Neural progenitor cell (in vitro differentiated cells): ENCODE measurements around the gene KIRREL3. TPM values are rescaled to one million over a fixed set of nuclear protein-coding genes. Genes with fewer than 3 reads are reported as not detected.

Experiments used
- DNase-seq: peaks from one replicate; pipeline ENCODE4 v3.0.0-alpha.2; 2016; ENCODE audit warnings: low spot score
- H2AFZ ChIP-seq: fragments of 200-600 bp; sonication (generic); replicated peaks from 2 replicates; pipeline ENCODE4 v1.6.1; 2016; ENCODE audit warnings: antibody characterized with exemption
- H3F3A ChIP-seq: fragments of 200-600 bp; sonication (generic); 2 replicates; pipeline ENCODE4 v1.6.1; 2016; ENCODE audit warnings: antibody characterized with exemption, low read depth
- H3K27ac ChIP-seq: fragments of 200-600 bp; sonication (generic); 2 replicates; pipeline ENCODE4 v1.5.1; 2016; ENCODE audit warnings: mild to moderate bottlenecking
- H3K27me3 ChIP-seq: fragments of 200-600 bp; sonication (generic); 2 replicates; pipeline ENCODE4 v1.6.1; 2016; ENCODE audit warnings: mild to moderate bottlenecking, moderate library complexity
- H3K36me3 ChIP-seq: fragments of 200-600 bp; sonication (generic); 2 replicates; pipeline ENCODE4 v1.5.1; 2016
- H3K4me1 ChIP-seq: fragments of 200-600 bp; sonication (generic); 2 replicates; pipeline ENCODE4 v1.6.1; 2016; ENCODE audit warnings: mixed run types
- H3K4me2 ChIP-seq: fragments of 200-600 bp; sonication (generic); 2 replicates; pipeline ENCODE4 v1.6.1; 2016
- H3K4me3 ChIP-seq: fragments of 200-600 bp; sonication (generic); 2 replicates; pipeline ENCODE4 v1.5.1; 2016
- H3K79me2 ChIP-seq: fragments of 200-600 bp; sonication (generic); 2 replicates; pipeline ENCODE4 v1.6.1; 2016; ENCODE audit warnings: low read depth
- H3K9ac ChIP-seq: fragments of 200-600 bp; sonication (generic); 2 replicates; pipeline ENCODE4 v1.6.1; 2016
- H3K9me3 ChIP-seq: fragments of 200-600 bp; sonication (generic); 2 replicates; pipeline ENCODE4 v1.5.1; 2016; ENCODE audit warnings: low read depth
- H4K20me1 ChIP-seq: fragments of 200-600 bp; sonication (generic); 2 replicates; pipeline ENCODE4 v1.6.1; 2016; ENCODE audit warnings: low read depth
- H3K27ac Mint-ChIP-seq: 3 replicates; pipeline ENCODE4 v1.8.0; 2021; ENCODE audit warnings: mixed read lengths
- H3K27me3 Mint-ChIP-seq: 2 replicates; pipeline ENCODE4 v1.8.0; 2022; ENCODE audit warnings: low read depth, mild to moderate bottlenecking, inconsistent platforms, moderate library complexity, mixed read lengths; ENCODE audit not compliant: insufficient read depth
- H3K36me3 Mint-ChIP-seq: 3 replicates; pipeline ENCODE4 v1.8.0; 2021; ENCODE audit warnings: mixed read lengths
- H3K4me1 Mint-ChIP-seq: 3 replicates; pipeline ENCODE4 v1.8.0; 2021; ENCODE audit warnings: mixed read lengths
- H3K4me3 Mint-ChIP-seq: 3 replicates; pipeline ENCODE4 v1.8.0; 2021; ENCODE audit warnings: mild to moderate bottlenecking, moderate library complexity, mixed read lengths
- H3K9me3 Mint-ChIP-seq: 3 replicates; pipeline ENCODE4 v1.8.0; 2020; ENCODE audit warnings: mixed read lengths
- EZH2 ChIP-seq: fragments of 200-600 bp; sonication (generic); IDR thresholded peaks from 2 replicates; pipeline ENCODE4 v1.6.1; 2017; ENCODE audit warnings: antibody characterized with exemption, mild to moderate bottlenecking, moderate library complexity
- EZH2phosphoT487 ChIP-seq: fragments of 200-600 bp; sonication (generic); IDR thresholded peaks from 2 replicates; pipeline ENCODE4 v1.6.1; 2017; ENCODE audit warnings: antibody characterized with exemption
- total RNA-seq: library from RNA; depleted of rRNA; stranded (reverse); fragments of >200 nt; gene quantifications from 2 replicates; pipeline ENCODE4 v1.2.3, GENCODE V29; 2015; ENCODE audit warnings: low replicate concordance
- TF ChIP-seq, protein P1 (sequence below): fragments of 200-600 bp; sonication (generic); IDR thresholded peaks from 2 replicates; pipeline ENCODE4 v1.5.1; 2017; ENCODE audit warnings: antibody characterized with exemption, mild to moderate bottlenecking

The KIRREL3 gene
- total RNA-seq, 1 donor from 2014 or later: 1.1 TPM

DNA sequence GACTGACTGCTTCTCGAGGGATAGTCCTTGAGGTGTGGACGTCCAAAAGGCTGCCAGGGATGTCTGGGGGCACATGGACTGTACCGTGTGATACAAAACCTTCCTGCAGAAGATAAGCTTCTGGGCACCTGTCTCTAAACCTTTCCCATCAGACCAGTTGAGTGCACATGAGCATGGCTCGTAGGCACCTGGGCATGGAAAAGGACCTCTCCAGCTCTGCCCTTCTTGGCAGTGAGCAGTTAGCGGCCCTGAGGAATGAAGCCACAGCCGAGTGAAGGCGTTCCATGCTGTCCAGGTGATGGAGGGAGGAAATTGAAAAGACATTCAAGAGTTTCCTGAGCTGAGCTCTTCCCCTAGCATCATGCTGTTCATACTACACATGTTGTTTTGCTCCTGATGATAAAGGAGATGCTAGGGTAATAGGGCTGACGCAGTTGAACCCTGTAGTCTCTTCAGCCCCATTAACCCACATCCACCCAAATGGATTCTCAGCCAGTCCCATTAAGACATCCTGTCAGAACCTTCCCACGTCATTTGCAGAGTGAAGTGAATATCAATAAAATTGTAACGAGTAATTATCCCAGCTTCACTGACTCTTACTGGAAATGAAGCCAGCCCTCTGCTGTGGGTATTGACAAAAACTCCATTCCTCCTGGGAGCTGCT, 138.6 kb downstream of the KIRREL3 start:
- no peaks in the 10 kb centered on the region for H3K36me3 ChIP-seq
- Mint-ChIP-seq H3K27ac (no peak overlapping the region), H3K27me3 (peaks cover 9% of the 10 kb centered on the region), H3K4me3 (no peak overlapping the region), H3K9me3 (peaks cover 5% of the 10 kb centered on the region), H3K36me3 (no peaks in the 10 kb centered on the region), H3K4me1 (peaks cover 6% of the 10 kb centered on the region)
- H3K9me3 ChIP-seq: no peaks in the 10 kb centered on the region
- H3K9ac ChIP-seq: no peak overlapping the region
- no peak for DNase-seq
- no peaks in the 10 kb centered on the region for H4K20me1 ChIP-seq
- no peaks in the 10 kb centered on the region for H3K27me3 ChIP-seq
- TF ChIP-seq EZH2phosphoT487 (no peak), EZH2 (no peak)
- H2AFZ ChIP-seq: no peak overlapping the region
- no peak overlapping the region for H3K4me3 ChIP-seq
- no peaks in the 10 kb centered on the region for H3K4me1 ChIP-seq
- no peaks in the 10 kb centered on the region for H3F3A ChIP-seq
- no peaks in the 10 kb centered on the region for H3K79me2 ChIP-seq
- H3K27ac ChIP-seq: no peak overlapping the region
- H3K4me2 ChIP-seq: no peak overlapping the region

DNA sequence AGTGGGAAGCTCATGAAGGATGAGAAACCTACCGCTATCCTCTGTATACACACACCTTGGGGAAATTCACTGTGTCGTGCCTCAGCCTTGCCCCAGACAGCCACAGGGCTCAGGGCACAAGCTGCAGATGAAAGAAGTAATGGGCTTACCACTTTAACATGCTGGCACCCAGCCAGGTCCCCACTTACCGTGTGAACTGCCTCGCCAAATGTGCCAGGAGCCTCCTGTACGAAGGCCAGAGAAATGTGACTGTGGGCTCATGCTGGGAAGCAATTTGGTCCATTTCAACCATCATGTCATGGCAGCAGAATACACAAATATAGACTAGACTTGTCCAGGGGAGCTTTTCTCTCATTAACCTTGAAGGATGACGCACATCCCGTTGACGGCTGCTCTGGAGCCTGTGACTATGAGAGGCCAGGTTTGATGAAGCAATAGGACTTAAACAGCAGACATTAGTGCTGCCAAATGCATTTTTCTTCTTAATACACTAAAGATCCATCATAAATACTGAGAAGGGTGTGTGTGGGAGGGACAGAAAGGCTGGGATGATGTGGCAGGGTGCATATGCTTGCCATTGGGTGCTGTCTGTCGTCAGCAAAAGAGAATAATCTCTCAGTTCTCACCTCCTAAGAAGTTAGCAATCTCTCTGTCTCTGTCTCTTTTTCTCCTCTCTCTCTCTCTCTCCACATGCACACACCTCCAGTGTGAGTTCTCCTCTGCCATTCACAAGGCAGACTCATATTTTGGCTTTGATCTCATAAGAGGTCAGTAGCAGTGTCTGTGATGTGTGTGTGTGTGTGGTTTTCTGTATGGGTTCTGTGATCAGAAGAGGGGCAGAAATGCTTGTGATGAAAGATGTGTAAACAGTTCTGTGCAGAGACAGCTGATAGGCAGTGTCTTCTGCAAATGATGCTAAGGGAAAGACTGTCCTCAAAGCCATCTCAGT, 142.4 kb downstream of the KIRREL3 start:
- DNase-seq: no peak
- H3K27ac ChIP-seq: no peak overlapping the region
- no peaks in the 10 kb centered on the region for H4K20me1 ChIP-seq
- Mint-ChIP-seq H3K27ac (no peak overlapping the region), H3K4me3 (no peak overlapping the region), H3K27me3 (peaks cover 6% of the 10 kb centered on the region), H3K4me1 (no peaks in the 10 kb centered on the region), H3K9me3 (peaks cover 2% of the 10 kb centered on the region), H3K36me3 (no peaks in the 10 kb centered on the region)
- no peak overlapping the region for H2AFZ ChIP-seq
- TF ChIP-seq, protein P1, sequence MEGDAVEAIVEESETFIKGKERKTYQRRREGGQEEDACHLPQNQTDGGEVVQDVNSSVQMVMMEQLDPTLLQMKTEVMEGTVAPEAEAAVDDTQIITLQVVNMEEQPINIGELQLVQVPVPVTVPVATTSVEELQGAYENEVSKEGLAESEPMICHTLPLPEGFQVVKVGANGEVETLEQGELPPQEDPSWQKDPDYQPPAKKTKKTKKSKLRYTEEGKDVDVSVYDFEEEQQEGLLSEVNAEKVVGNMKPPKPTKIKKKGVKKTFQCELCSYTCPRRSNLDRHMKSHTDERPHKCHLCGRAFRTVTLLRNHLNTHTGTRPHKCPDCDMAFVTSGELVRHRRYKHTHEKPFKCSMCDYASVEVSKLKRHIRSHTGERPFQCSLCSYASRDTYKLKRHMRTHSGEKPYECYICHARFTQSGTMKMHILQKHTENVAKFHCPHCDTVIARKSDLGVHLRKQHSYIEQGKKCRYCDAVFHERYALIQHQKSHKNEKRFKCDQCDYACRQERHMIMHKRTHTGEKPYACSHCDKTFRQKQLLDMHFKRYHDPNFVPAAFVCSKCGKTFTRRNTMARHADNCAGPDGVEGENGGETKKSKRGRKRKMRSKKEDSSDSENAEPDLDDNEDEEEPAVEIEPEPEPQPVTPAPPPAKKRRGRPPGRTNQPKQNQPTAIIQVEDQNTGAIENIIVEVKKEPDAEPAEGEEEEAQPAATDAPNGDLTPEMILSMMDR: no peak
- TF ChIP-seq EZH2: no peak
- no peak for TF ChIP-seq EZH2phosphoT487
- H3K27me3 ChIP-seq: no peaks in the 10 kb centered on the region
- H3K79me2 ChIP-seq: no peaks in the 10 kb centered on the region
- H3K4me1 ChIP-seq: no peaks in the 10 kb centered on the region
- no peak overlapping the region for H3K9ac ChIP-seq
- no peaks in the 10 kb centered on the region for H3F3A ChIP-seq
- no peak overlapping the region for H3K4me3 ChIP-seq
- H3K9me3 ChIP-seq: no peaks in the 10 kb centered on the region
- H3K4me2 ChIP-seq: no peak overlapping the region
- H3K36me3 ChIP-seq: no peaks in the 10 kb centered on the region

DNA sequence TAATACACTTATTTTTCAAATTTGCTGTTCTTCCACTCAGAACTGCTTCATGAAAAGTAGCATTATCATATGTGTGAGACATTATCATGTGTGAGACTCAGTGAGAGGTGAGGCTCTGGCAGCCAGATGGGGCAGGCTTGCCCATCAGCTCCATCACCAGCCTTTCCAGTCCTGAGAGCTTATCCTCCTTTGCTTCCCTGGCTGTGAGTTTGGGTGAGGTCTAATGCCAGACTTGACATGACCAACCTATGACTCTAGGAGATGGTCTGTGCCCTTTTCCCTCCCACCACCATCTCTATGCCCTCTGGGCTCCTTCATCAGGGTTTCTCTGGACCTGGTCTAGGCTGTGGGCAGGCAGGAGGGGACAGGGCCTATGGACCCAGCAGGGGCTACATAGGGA, 145.0 kb downstream of the KIRREL3 start:
- peaks cover 2% of the 10 kb centered on the region for H3K27me3 Mint-ChIP-seq
- no peak overlapping the region for H3K9ac ChIP-seq
- H3K9me3 Mint-ChIP-seq: peaks cover 2% of the 10 kb centered on the region
- no peaks in the 10 kb centered on the region for H3K4me1 Mint-ChIP-seq
- no peak for DNase-seq
- peaks cover 2% of the 10 kb centered on the region for H3K36me3 Mint-ChIP-seq
- no peaks in the 10 kb centered on the region for H3K4me1 ChIP-seq
- no peak overlapping the region for H3K4me2 ChIP-seq
- no peak overlapping the region for H3K4me3 Mint-ChIP-seq
- H3K27me3 ChIP-seq: no peaks in the 10 kb centered on the region
- H3F3A ChIP-seq: no peaks in the 10 kb centered on the region
- no peaks in the 10 kb centered on the region for H4K20me1 ChIP-seq
- H3K4me3 ChIP-seq: no peak overlapping the region
- no peaks in the 10 kb centered on the region for H3K9me3 ChIP-seq
- no peaks in the 10 kb centered on the region for H3K79me2 ChIP-seq
- no peak overlapping the region for H3K27ac Mint-ChIP-seq
- TF ChIP-seq EZH2: no peak
- TF ChIP-seq, protein P1: no peak
- TF ChIP-seq EZH2phosphoT487: no peak
- no peaks in the 10 kb centered on the region for H3K36me3 ChIP-seq
- no peak overlapping the region for H2AFZ ChIP-seq
- H3K27ac ChIP-seq: no peak overlapping the region
